ENCODE measurements around the gene USP2.

Gene USP2

GRCh38 chr11:119315131-119316015 lies 66.1 kb downstream of the USP2 start:
- Histone ChIP-seq H3K27me3 (no peaks in the 10 kb centered on the region), H3K4me2 (peak overlapping the region; percentile 99), H3K9ac (peak overlapping the region; percentile 89), H4K20me1 (peaks cover 48% of the 10 kb centered on the region), H3K4me3 (peak overlapping the region; percentile 80), H3K4me1 (peaks cover 54% of the 10 kb centered on the region), H3K27ac (peak overlapping the region; percentile 87), H3K9me3 (no peaks in the 10 kb centered on the region), H3K36me3 (peaks cover 47% of the 10 kb centered on the region)
- no peak for TF ChIP-seq Cebpa-rat (IDR thresholded peaks at IDR 0.05)

- Histone ChIP-seq H3K27me3 (no peaks in the 10 kb centered on the region), H3K9me3 (no peaks in the 10 kb centered on the region), H3K4me1 (peaks cover 47% of the 10 kb centered on the region), H4K20me1 (peaks cover 54% of the 10 kb centered on the region), H3K4me3 (peak overlapping the region; percentile 80), H3K27ac (peak overlapping the region; percentile 87), H3K36me3 (peaks cover 54% of the 10 kb centered on the region), H3K9ac (peak overlapping the region; percentile 89; the same call in 1 of the 2 replicates), H3K4me2 (peak overlapping the region; percentile 99)
- TF ChIP-seq Cebpa-rat (IDR thresholded peaks at IDR 0.05): no peak
Observed at GRCh38 chr11:119314726-119315125, 66.8 kb downstream of the USP2 start.

- Histone ChIP-seq H3K4me1 (peaks cover 36% of the 10 kb centered on the region), H3K9me3 (no peaks in the 10 kb centered on the region), H3K36me3 (peaks cover 79% of the 10 kb centered on the region), H3K4me2 (no peak overlapping the region), H3K4me3 (no peak overlapping the region), H3K27me3 (no peaks in the 10 kb centered on the region), H3K27ac (no peak overlapping the region), H4K20me1 (peaks cover 49% of the 10 kb centered on the region), H3K9ac (no peak overlapping the region)
- no peak for TF ChIP-seq Cebpa-rat (IDR thresholded peaks at IDR 0.05)
Observed at GRCh38 chr11:119310682-119311052, 70.8 kb downstream of the USP2 start.

GRCh38 chr11:119309953-119310681 lies 71.4 kb downstream of the USP2 start:
- H3K9ac ChIP-seq: no peak overlapping the region
- peaks cover 44% of the 10 kb centered on the region for H4K20me1 ChIP-seq
- no peak overlapping the region for H3K4me3 ChIP-seq
- TF ChIP-seq Cebpa-rat (IDR thresholded peaks at IDR 0.05): no peak
- H3K27me3 ChIP-seq: no peaks in the 10 kb centered on the region
- no peak overlapping the region for H3K4me2 ChIP-seq
- no peak overlapping the region for H3K27ac ChIP-seq
- no peaks in the 10 kb centered on the region for H3K9me3 ChIP-seq
- H3K4me1 ChIP-seq: peaks cover 31% of the 10 kb centered on the region
- H3K36me3 ChIP-seq: peaks cover 82% of the 10 kb centered on the region

GRCh38 chr11:119309411-119309810 lies 72.1 kb downstream of the USP2 start:
- TF ChIP-seq Cebpa-rat (IDR thresholded peaks at IDR 0.05): no peak
- Histone ChIP-seq H3K4me3 (no peak overlapping the region), H3K27ac (no peak overlapping the region), H3K4me2 (no peak overlapping the region), H3K9me3 (no peaks in the 10 kb centered on the region), H3K4me1 (peaks cover 24% of the 10 kb centered on the region), H3K27me3 (no peaks in the 10 kb centered on the region), H3K9ac (no peak overlapping the region), H4K20me1 (peaks cover 37% of the 10 kb centered on the region), H3K36me3 (peaks cover 82% of the 10 kb centered on the region)

- no peak overlapping the region for H3K27ac ChIP-seq
- H3K9me3 ChIP-seq: no peaks in the 10 kb centered on the region
- H3K36me3 ChIP-seq: peaks cover 82% of the 10 kb centered on the region
- H4K20me1 ChIP-seq: peaks cover 22% of the 10 kb centered on the region
- H3K9ac ChIP-seq: no peak overlapping the region
- no peaks in the 10 kb centered on the region for H3K27me3 ChIP-seq
- no peak overlapping the region for H3K4me3 ChIP-seq
- TF ChIP-seq Cebpa-rat (IDR thresholded peaks at IDR 0.05): no peak
- H3K4me2 ChIP-seq: no peak overlapping the region
- H3K4me1 ChIP-seq: peaks cover 20% of the 10 kb centered on the region
Observed at GRCh38 chr11:119307974-119308373, 73.5 kb downstream of the USP2 start.

GRCh38 chr11:119307219-119307618 lies 74.3 kb downstream of the USP2 start:
- Histone ChIP-seq H3K4me3 (no peak overlapping the region), H4K20me1 (peaks cover 15% of the 10 kb centered on the region), H3K4me1 (peaks cover 20% of the 10 kb centered on the region), H3K36me3 (peaks cover 82% of the 10 kb centered on the region), H3K27ac (peak overlapping the region; percentile 52), H3K4me2 (peak overlapping the region; percentile 57), H3K9me3 (no peaks in the 10 kb centered on the region), H3K9ac (peak overlapping the region; percentile 39), H3K27me3 (no peaks in the 10 kb centered on the region)
- TF ChIP-seq Cebpa-rat (IDR thresholded peaks at IDR 0.05): no peak

- Histone ChIP-seq H3K9me3 (no peaks in the 10 kb centered on the region), H3K9ac (peak overlapping the region; percentile 39), H3K4me1 (peaks cover 20% of the 10 kb centered on the region), H3K4me3 (no peak overlapping the region), H3K36me3 (peaks cover 82% of the 10 kb centered on the region), H4K20me1 (peaks cover 13% of the 10 kb centered on the region; the same call in 1 of the 2 replicates), H3K27ac (peak overlapping the region; percentile 52), H3K4me2 (peak overlapping the region; percentile 57), H3K27me3 (no peaks in the 10 kb centered on the region)
- TF ChIP-seq Cebpa-rat (IDR thresholded peaks at IDR 0.05): no peak
Observed at GRCh38 chr11:119306373-119306890, 75.1 kb downstream of the USP2 start.

GRCh38 chr11:119305556-119306372 lies 75.7 kb downstream of the USP2 start:
- Histone ChIP-seq H3K9me3 (no peaks in the 10 kb centered on the region), H3K27ac (peak overlapping the region; percentile 52), H3K36me3 (peaks cover 82% of the 10 kb centered on the region), H4K20me1 (peaks cover 13% of the 10 kb centered on the region; the same call in 1 of the 2 replicates), H3K4me2 (peak overlapping the region; percentile 57), H3K4me3 (no peak overlapping the region), H3K4me1 (peaks cover 20% of the 10 kb centered on the region), H3K9ac (peak overlapping the region; percentile 39; the same call in 1 of the 2 replicates), H3K27me3 (no peaks in the 10 kb centered on the region)
- TF ChIP-seq Cebpa-rat (IDR thresholded peaks at IDR 0.05): no peak
